Mesothelial cell of epicardium (in vitro differentiated cells): ENCODE data around the gene CSNK1D. TPM values are rescaled to one million over a fixed set of nuclear protein-coding genes. Genes with fewer than 3 reads are reported as not detected.

Experiments
- DNase-seq, 2 experiments: peaks; one replicate each; pipeline ENCODE4 v3.0.0; 2021; ENCODE audit warnings: low spot score in 2 of 2; ENCODE audit not compliant: unreplicated experiment in 2 of 2
- H3K27ac Mint-ChIP-seq: 2 replicates; pipeline ENCODE4 v1.8.0; 2021; ENCODE audit warnings: mixed read lengths
- H3K27me3 Mint-ChIP-seq: 2 replicates; pipeline ENCODE4 v1.8.0; 2021; ENCODE audit warnings: low read depth, mixed read lengths
- H3K36me3 Mint-ChIP-seq: 2 replicates; pipeline ENCODE4 v1.8.0; 2021; ENCODE audit warnings: mixed read lengths
- H3K4me1 Mint-ChIP-seq: 2 replicates; pipeline ENCODE4 v1.8.0; 2021; ENCODE audit warnings: mixed read lengths
- H3K4me3 Mint-ChIP-seq: 2 replicates; pipeline ENCODE4 v1.8.0; 2021; ENCODE audit warnings: mild to moderate bottlenecking, moderate library complexity, mixed read lengths
- H3K9me3 Mint-ChIP-seq: 2 replicates; pipeline ENCODE4 v1.8.0; 2021; ENCODE audit warnings: mixed read lengths
- CTCF ChIP-seq: fragments of 200-600 bp; sonication (generic); IDR thresholded peaks from one replicate; pipeline ENCODE4 v1.5.0; 2021; ENCODE audit warnings: antibody characterized with exemption; ENCODE audit not compliant: unreplicated experiment
- total RNA-seq: library from RNA; stranded (reverse); gene quantifications from 3 replicates; pipeline ENCODE4 v1.2.1, GENCODE V29; 2021

The CSNK1D gene
- total RNA-seq, 1 donor from 2014 or later = 204 TPM

- Mint-ChIP-seq H3K9me3 (no peaks in the 10 kb centered on the region), H3K36me3 (no peaks in the 10 kb centered on the region), H3K27me3 (peaks cover 22% of the 10 kb centered on the region), H3K4me3 (no peak overlapping the region), H3K27ac (no peak overlapping the region), H3K4me1 (peaks cover 21% of the 10 kb centered on the region)
- no peak for TF ChIP-seq CTCF
- no peak for DNase-seq
Measured at GRCh38 chr17:82320140-82320840, 46.8 kb upstream of the CSNK1D start.

GRCh38 chr17:82319619-82320062 is 46.1 kb upstream of the CSNK1D start:
- no peak for DNase-seq
- H3K27me3 Mint-ChIP-seq = peaks cover 21% of the 10 kb centered on the region
- H3K9me3 Mint-ChIP-seq = no peaks in the 10 kb centered on the region
- no peak for TF ChIP-seq CTCF
- no peak overlapping the region for H3K27ac Mint-ChIP-seq
- peaks cover 18% of the 10 kb centered on the region for H3K4me1 Mint-ChIP-seq
- no peaks in the 10 kb centered on the region for H3K36me3 Mint-ChIP-seq
- H3K4me3 Mint-ChIP-seq = no peak overlapping the region

DNA sequence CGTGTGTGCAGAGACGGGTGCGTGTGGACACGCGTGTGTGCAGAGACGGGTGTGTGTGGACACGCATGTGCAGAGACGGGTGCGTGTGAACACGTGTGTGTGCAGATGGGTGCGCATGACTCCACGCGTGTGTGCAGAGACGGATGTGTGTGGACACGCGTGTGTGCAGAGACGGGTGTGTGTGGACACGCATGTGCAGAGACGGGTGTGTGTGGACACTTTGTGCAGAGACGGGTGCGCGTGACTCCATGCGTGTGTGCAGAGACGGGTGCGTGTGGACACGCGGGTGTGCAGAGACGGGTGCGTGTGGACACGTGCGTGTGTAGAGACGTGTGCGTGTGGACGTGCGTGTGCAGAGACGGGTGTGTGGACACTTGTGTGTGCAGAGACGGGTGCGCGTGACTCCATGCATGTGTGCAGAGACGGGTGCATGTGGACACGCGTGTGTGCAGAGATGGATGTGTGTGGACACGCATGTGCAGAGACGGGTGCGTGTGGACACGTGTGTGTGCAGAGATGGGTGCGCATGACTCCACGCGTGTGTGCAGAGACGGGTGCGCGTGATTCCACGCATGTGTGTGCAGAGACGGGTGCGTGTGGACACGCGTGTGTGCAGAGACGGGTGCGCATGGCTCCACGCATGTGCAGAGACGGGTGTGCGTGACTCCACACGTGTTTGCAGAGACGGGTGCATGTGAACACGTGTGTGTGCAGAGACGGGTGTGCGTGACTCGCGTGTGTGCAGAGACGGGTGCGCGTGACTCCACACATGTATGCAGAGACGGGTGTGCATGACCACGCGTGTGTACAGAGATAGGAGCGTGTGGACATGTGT is 45.5 kb upstream of the CSNK1D start:
- no peak overlapping the region for H3K4me3 Mint-ChIP-seq
- no peaks in the 10 kb centered on the region for H3K9me3 Mint-ChIP-seq
- DNase-seq = no peak
- no peak for TF ChIP-seq CTCF
- H3K4me1 Mint-ChIP-seq = peaks cover 16% of the 10 kb centered on the region
- H3K27me3 Mint-ChIP-seq = peaks cover 18% of the 10 kb centered on the region
- H3K36me3 Mint-ChIP-seq = no peaks in the 10 kb centered on the region
- no peak overlapping the region for H3K27ac Mint-ChIP-seq

- peaks cover 15% of the 10 kb centered on the region for H3K27me3 Mint-ChIP-seq
- H3K27ac Mint-ChIP-seq = no peak overlapping the region
- TF ChIP-seq CTCF = no peak
- H3K4me1 Mint-ChIP-seq = peaks cover 11% of the 10 kb centered on the region
- no peaks in the 10 kb centered on the region for H3K9me3 Mint-ChIP-seq
- DNase-seq = no peak
- no peaks in the 10 kb centered on the region for H3K36me3 Mint-ChIP-seq
- no peak overlapping the region for H3K4me3 Mint-ChIP-seq
Measured at GRCh38 chr17:82318169-82318498, 44.6 kb upstream of the CSNK1D start.

- TF ChIP-seq CTCF = no peak
- Mint-ChIP-seq H3K36me3 (no peaks in the 10 kb centered on the region), H3K27ac (no peak within 1 kb of the TSS), H3K4me1 (peaks cover 11% of the 10 kb centered on the region), H3K9me3 (no peaks in the 10 kb centered on the region), H3K4me3 (no peak within 1 kb of the TSS), H3K27me3 (peaks cover 15% of the 10 kb centered on the region)
- DNase-seq = no peak
Measured at GRCh38 chr17:82317394-82318168, 44.1 kb upstream of the CSNK1D start, which contains the start of gene CD7. CD7 (minus strand) TSS chr17:82317608; CDS start chr17:82317495, 113 bp downstream.
